NCI-H1417 treated with DMSO at 0.1 percent for 48 hours (cell line): ENCODE data around the gene PTGES2.
A peak's percentile ranks its signal among the peaks of the same experiment; 100 is the strongest.
"Not testable (repeated sequence)": the region's sequence is repeated elsewhere in the genome, so short reads cannot be mapped to it uniquely, and the experiment has no call there.

Experiments
- DNase-seq: peaks from one replicate; lab custom pipeline; 2025; lab: John Stamatoyannopoulos, UW

Gene PTGES2

GRCh38 chr9:128087262-128087661 lies 40.3 kb downstream of the PTGES2 start:
- no peak for DNase-seq

- DNase-seq, result no peak
Observed at GRCh38 chr9:128085943-128086342, 41.6 kb downstream of the PTGES2 start.

- DNase-seq, result no peak
Observed at GRCh38 chr9:128084746-128085145, 42.8 kb downstream of the PTGES2 start.

- no peak for DNase-seq
Observed at GRCh38 chr9:128082151-128082550, 45.4 kb downstream of the PTGES2 start.

- DNase-seq, result no peak
Observed at GRCh38 chr9:128081056-128081455, 46.5 kb downstream of the PTGES2 start.

- no peak for DNase-seq
Observed at GRCh38 chr9:128080206-128080605, 47.3 kb downstream of the PTGES2 start.

GRCh38 chr9:128078504-128079434 lies 48.8 kb downstream of the PTGES2 start:
- DNase-seq, result no peak

- no peak for DNase-seq
Observed at GRCh38 chr9:128077847-128078503, 49.6 kb downstream of the PTGES2 start.

GRCh38 chr9:128073253-128073886 lies 54.2 kb downstream of the PTGES2 start:
- no peak for DNase-seq

- peak; percentile 38 for DNase-seq
Observed at GRCh38 chr9:128072144-128073021, 55.1 kb downstream of the PTGES2 start.

GRCh38 chr9:128071475-128071874 lies 56.1 kb downstream of the PTGES2 start:
- not testable (repeated sequence) for DNase-seq

- DNase-seq, result no peak
Observed at GRCh38 chr9:128070874-128071273, 56.7 kb downstream of the PTGES2 start.
